NK-92 treated with Interleukin-12 subunit alpha and Interleukin-12 subunit beta, amount 100 ng/mL, for 24 hours (cell line): ENCODE measurements around the gene HEBP1.
A peak's percentile ranks its signal among the peaks of the same experiment; 100 is the strongest.
"Not testable (repeated sequence)": the region's sequence is repeated elsewhere in the genome, so short reads cannot be mapped to it uniquely, and the experiment has no call there.

Source experiments
- DNase-seq: peaks from one replicate; lab custom pipeline; 2025; lab: John Stamatoyannopoulos, UW

Gene HEBP1, protein sequence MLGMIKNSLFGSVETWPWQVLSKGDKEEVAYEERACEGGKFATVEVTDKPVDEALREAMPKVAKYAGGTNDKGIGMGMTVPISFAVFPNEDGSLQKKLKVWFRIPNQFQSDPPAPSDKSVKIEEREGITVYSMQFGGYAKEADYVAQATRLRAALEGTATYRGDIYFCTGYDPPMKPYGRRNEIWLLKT

DNA sequence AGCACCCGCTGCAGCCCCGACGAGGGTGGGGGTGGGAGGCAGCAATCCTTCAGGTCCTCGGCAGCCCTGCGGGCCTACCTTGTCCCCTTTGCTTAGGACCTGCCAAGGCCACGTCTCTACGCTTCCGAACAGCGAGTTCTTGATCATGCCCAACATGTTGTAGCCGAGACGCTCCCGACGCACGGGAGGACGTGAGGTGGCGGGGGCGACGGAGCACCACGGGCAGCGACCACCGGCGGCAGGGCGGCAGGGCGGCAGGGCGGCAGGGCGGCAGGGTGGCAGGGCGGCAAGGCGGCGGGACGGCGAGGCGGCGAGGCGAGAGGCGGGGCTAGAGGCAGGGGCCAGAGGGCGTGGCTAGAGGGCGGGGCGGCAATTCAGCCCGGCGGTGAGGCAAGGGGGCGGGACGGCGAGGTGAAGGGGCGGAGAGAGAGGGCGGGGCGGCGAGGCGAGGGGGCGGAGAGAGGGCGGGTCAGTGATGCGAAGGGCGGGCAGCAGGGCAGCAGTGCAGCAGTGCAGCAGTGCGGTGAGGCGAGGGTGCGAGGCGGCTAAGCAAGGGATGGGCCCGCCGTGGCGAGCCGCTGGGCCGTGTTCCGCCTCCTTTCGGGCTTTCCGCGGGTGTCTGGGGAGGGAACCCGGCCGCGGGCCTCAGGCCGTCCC, at the start of gene HEBP1:
HEBP1 (minus strand) TSS at position 307 of the 657 bp plus-strand sequence; CDS start at position 156, 151 bp downstream.
- no peak for DNase-seq

DNA sequence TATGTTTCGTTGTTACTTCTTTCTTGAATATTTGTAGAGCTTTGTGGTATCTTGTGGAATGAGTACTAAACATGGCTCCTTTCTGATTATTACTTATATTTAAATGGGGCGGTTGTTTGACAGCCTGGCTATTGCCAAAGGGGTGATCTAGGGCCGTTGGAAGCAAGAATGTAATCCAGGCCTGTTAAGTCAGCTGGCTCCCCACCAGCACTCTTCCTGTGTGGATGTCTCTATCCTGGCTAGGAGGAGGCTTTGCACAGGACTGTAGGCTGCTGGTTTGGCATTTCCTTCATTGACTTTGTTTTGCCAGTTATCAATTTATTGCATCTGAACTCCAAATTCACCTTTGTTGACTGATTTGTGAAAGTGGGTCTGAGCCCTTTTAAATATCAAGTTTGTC, 49.8 kb upstream of the HEBP1 start:
- DNase-seq = no peak

DNA sequence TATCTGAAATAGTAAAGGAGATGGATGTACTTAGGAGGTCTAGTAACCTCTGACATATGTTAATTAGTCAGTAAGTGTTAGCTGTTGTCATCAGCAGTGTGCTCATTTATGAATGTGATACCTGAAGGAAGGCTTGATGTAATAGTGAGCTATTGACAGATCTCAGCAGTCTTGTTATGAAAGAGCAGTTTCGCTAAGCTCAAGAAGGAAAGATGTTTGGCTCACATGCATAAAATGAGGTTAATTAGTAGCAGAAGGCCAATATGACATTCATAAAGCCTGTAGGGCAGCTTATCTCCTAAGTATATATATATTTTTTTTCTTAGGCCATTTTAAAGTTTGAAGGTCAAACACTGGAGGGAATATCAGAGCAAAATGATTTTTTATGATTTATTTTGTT, 46.9 kb upstream of the HEBP1 start:
- DNase-seq = no peak

DNA sequence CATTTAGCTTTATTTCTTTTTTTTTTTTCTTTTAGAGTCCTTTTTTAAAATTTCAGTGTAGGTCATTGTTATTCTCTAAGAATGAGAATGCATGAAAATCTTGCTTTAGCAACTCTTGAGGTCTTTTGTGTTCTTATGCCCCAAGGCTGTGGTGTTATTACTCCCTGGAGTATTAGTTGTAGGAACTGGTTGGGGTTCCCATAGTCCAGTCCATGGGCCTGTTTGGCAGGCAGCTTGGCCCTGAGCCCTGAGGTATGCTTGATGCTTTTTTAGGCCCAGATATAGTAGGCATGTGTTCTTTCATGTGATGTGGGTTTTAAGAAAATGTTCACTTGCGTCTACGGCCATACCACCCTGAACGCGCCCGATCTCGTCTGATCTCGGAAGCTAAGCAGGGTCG, 45.8 kb upstream of the HEBP1 start:
- DNase-seq = no peak

DNA sequence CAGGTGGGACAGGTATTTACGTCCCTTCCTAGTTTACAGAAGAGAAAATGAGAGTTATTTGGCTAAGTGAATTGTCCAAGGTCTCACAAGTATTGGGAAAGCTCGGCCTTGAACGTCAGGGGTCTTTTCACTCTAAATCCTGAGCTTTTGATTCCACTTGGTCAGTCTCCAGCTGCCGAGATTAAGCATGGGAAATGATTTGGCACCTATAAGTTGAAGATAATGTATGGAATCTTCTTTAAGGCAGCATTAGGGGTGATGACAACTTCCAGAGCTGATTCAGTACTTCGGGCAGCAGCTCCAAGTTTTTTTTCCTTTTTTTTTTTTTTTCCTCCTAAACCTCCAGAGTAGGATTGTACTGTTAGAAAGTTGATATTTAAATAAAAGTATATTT, 44.8 kb upstream of the HEBP1 start:
- DNase-seq = no peak

DNA sequence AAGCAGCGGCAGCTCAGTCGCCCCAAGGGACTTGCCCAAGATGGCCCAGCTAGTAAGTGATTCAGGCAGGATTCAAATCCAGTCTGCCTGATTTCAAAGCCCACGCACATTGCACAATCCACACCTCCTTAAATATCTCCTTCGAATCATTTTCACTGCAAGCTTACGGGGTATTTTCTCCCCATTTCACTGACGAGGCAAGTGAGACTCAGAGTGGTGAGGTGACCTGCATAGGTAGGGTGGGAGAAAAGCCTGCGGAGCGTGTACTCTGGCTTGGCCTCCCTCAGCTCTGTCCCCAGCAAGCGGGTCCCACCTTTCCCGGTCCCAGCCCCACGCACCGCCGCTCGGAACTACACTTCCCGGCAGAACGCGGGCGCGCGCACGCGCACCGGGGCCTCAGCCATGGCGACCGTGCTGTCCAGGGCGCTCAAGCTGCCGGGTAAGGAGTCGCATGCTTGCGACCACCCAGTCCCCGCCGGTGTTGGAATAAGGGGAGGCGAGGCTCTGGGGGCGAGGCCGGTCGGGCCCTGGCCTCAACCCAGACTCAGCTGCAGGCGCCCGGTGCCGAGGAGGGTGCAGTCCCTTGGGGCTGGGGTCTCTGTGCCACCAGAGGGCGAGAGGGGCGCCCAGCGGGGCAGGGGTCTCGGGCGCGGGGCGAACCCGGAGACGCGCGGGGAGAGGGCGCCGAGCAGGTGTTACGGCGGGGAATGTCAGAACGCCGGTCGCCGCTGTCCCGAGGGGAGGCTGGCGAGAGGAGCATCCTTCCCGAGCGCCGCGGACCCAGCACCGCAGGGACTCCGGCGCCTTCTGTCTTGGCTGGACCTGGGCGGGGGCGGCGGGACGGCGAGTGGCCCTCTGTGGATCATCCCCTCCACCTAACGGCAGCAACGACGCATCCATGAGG, 44.2 kb upstream of the HEBP1 start, which contains the start of gene FAM234B:
FAM234B (plus strand) TSS at position 380 of the 904 bp plus-strand sequence; CDS start at position 403, 23 bp downstream.
- peak; percentile 23 for DNase-seq

DNA sequence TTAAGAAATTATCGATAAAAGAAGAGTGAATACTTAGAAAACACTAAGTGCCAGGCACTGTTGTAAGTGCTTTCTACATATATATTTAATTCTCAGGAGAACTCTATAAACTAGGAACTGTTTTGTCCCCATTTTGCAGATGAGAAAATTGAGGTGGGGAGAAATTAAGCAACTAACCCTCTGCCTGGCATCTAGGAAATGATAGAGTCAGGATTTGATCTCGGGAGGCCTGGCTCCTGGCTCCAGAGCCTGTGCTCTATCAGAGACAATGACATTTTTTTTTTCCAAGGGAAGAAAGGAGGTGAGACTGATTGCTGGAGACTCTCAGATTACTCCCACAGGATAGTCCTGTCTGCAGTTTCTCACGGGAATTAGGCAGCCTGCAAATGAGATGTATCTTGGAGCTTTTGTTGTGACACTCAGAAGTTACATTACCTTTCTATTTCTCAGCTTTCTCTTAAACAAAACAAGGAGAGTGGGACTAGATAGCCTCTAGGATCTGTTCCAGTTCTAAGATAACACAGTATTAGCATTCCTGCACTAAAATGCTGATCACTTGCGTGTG, 42.7 kb upstream of the HEBP1 start:
- no peak for DNase-seq

DNA sequence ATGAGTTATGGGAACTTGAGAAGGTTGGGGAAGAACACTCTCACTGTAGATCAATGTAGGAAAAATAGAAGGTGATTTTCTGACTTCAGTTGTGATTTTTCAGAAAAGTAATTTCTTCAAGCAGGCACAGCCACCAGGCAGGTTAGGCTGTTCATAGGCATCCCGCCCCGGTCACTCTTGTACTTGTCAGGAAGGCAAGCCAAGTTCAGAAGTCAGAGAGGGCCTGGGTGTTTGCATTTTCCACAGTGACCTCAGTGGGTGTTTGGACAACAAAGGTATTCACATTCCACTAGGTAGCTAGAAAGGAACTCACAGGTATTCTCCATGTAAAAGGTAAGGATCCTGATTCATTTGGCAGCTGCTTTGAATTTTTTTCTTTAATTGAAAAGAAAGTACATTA, 41.2 kb upstream of the HEBP1 start:
- no peak for DNase-seq

DNA sequence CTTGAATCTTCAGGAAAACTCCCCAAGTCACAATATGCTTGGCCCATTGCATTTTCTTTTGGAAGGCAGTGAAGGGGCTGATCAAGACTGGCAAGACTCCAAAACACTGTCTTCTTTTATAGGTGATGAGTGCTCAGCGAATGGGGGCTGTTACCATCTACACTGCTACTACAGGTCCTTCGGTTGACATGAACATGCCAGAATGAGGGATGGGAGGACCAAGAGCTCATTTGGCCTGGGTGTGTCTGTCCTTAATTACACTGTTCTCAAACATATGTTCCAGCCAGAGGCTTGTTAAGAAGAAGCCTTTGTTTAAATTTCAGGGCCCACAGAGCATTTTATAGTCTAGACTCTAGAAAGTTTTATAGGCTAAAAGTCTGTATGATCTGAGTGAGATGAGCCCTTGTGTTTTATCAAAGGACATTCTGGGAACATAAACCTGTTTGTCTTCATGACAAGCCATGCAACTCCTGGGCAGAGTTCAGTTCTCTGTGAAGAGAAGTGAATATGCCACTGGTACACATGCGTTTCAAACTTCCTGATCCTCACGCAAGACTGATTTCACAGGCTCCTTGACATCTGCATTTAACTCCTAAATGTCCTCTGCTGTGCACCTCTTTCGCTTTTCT, 39.4 kb upstream of the HEBP1 start:
- no peak for DNase-seq

DNA sequence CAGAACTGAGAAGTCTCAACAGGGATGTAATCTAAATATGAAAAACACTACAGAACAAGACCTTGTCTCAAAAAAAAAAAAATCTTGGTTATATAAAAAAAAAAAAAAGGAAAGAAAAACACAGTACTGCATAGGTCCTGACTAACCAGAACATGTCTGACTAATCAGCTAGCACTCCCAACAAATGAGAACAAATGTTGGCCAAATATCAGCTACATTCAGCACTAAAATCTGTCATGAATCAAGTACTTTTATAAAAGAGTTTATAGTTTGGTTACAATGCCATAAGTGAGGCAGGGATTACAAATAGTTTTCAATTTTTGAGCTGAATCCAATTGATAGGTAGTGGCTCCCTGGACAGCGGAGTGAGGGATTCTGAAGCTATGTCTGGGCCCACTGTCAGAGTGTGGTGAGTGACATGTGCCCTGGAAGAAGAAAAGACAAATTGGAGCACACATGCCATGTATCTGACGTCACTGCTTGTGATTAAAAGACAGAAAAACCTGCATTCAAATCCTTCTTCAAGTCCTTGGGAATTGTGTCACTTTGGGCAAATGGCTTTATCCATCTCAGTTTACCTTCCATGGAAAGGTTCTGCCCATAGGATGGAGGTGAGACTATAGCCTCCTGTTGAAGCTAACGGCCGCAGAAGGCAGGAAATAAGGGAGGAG, 38.6 kb upstream of the HEBP1 start:
- DNase-seq = no peak

DNA sequence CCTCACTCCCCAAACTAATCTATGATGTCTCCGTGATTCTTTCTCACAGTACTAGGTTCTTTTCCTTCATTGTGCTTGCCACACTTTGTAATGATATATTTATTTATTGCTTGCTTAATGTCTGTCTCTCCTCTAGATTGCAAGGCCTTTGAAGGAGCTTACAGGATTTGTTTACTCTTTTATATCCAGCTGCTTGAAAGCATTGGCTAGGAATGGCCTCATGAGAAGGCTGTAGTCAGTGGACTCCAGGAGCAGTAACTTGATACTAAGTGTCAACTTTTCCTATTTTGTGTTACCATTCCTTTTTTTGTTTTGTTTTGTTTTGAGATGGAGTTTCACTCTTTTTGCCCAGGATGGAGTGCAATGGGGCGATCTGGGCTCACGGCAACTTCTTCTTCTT, 36.8 kb upstream of the HEBP1 start:
- no peak for DNase-seq

DNA sequence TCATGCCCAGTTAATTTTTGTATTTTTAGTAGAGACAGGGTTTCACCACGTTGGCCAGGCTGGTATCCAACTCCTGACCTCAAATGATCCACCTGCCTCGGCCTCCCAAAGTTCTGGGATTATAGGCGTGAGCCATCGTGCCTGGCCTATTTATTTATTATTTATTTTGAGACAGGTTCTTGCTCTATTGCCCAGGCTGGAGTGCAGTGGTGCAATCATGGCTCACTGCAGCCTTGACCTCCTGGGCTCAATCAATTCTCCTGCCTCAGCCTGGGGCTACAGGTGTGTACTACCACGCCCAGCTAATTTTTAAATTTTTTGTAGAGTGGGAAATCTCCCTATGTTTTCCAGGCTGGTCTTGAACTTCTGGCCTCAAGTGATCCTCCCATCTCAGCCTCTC, 35.3 kb upstream of the HEBP1 start:
- DNase-seq = not testable (repeated sequence)

DNA sequence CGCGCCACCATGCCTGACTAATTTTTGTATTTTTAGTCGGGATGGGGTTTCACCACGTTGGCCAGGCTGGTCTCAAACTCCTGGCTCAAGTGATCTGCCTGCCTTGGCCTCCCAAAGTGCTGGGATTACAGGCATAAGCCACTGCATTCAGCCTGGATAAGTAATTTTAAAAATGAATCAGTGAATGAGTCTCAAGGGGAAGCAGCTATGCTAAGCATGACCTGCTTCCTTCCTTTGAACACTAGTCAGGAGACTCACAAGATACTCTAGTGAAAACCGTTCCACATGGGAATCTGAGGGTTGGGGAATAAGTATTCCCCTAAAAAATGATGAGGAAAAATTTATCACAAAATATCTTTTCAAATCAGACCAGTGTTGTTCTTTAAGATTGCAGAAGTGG, 33.4 kb upstream of the HEBP1 start:
- DNase-seq = no peak

DNA sequence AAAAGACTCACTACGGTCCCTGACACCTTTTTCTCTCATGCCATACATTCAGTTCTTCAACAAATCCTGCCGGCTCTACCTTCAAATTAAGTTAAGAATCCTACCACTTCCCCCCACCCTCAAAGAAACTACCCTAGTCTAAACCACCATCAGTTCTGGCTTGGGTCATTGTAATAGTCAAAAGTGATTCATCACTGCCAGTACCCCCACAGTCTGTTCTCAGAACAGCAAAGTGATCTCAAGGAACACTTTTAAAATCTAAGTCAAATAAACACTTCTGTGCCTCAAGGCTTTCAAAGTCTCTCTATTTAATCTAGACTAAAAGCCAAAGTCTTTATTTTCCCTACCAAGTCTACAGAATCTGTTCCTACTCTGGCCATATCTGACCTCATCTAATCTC, 32.1 kb upstream of the HEBP1 start:
- DNase-seq = no peak

DNA sequence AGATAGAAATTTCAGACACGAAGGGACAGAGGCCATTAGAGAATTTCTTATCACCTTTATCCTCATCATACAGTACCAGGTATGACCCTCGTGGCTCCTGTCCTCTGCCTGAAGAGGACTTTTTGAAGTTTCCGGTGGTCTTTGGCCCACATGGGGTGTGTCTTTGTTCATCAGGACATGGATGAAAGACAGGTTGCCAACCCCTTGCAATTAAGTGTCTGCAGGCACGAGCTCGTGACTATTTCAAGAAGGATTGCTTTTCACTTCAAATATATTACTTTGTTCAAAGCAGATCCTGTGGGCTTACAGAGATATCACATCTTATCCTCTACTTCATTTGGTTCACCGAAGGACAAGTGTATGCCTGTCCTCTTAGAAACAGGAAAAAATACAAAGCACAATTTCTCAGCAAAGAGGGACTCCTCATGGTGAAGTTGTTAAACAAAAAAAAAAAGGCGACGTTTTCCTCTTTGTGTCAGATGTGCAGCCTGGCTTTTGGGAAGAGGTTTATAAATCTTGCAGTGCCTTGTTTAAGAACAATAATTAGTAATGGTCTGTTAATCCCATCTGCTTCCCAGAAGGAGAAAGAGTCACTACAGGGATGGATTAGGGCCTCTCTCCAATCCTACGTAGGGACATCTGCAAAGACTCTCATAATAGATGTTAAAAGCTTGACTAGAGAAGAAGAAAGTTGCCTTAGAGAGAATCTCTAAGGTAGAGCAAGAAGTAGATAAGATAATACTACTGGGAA, 30.7 kb upstream of the HEBP1 start:
- no peak for DNase-seq

DNA sequence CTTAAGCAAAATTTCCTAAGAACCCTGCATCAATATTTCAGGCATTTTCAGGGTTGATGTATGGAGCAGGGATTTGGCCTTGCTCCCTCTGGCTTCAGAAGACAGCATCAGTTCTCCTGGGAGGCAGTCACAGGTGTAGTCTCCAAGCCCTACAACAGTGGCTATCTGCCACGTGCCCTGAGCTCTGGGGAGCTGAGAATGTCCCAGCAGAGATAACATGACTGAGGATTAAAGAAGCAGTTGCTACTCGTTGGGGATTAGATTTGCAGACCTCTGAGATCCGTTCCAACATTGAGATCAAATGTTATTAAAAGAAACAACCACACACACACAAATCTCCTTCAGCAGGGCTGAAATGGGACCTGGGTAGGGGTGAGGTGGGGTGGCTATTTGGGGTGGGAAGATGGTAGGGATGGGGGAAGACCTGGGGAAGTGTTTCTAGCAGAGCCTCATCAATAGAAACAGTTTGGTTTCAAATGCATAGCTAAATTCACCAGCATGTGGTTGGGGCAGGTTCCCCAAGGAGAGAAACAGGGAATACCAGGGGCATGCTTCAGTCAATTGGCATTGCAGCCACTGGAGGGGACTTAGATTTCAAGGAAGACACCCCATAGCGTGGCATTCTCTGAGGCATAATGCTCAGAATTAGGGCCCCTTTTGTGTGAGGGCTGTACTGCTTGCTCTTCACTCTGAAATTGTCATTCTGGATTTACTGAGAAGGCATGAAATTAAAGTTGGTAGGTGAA, 28.9 kb upstream of the HEBP1 start:
- DNase-seq = no peak

DNA sequence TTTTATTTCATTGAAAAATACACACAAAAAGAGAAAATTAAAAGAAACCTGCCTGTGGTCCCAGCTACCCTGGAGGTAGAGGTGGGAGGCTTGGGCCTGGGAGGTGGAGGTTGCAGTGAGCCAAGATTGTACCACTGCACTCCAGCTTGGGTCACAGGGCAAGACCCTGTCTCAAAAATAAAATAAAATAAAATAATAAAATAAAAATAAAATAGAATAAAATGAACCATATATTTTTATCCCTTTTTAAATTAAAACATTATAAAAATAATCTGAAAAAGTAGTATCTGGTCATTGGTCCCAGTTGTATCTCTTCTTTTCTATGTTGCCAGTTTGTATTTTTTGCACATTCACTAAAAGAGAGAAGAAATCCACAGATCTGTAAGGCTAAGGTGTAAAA, 27.4 kb upstream of the HEBP1 start:
- no peak for DNase-seq

DNA sequence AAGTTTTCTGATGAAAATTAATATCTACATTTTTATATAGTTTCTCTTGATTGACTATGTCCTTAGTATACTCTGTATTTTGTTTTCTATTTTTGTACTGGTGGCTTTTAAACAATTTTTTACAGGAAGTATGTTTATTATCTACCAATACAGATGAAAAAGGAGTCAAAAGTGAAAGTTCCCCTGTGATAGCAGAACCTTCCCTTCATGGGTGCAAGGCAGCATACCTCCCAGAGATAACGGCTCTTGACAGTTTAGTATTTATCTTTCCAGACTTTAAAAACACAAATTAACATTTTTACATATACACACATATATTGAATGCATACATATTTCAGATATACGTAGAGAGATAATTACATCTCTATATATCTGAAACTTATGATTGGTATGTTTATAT, 27.0 kb upstream of the HEBP1 start:
- no peak for DNase-seq

DNA sequence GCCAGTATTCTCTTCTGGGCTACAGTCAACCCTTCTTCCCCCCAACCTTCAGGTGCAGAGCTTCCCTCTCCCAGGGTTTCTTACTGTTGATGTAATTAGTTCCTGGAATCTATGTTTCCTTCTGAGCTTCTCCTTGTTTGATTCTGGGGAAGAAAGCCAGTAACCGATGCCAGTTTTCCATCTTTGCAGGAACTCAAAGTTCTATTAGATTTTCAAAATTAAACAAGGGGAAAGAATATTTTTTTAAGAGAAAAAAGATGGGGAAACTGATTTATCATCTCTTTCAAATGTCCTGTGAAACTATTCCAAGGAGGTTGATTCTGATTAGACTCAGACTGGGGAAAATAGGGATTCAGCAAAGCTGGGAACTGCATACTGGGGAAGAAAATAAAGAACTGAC, 26.2 kb upstream of the HEBP1 start:
- DNase-seq = no peak

DNA sequence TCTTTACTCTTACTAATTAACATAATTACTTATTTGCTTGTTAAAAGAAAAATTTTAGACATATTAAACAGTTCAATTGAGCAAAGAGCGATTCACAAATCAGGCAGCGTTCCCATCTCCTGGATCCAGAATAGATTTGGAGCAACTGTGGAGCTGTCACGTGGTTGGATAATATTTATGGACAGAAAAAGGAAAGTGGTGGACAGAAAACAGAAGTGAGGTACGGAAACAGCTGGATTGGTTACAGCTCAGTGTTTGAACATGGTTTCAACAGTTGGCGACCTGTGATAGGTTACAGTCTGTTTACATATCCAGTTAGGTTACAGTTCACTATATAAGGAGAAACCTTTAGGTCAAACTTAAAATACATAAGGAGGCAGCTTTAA, 24.5 kb upstream of the HEBP1 start:
- DNase-seq = no peak
